ENCODE results near the gene ARHGEF10L. TPM values are rescaled to one million over a fixed set of nuclear protein-coding genes. Genes with fewer than 3 reads are reported as not detected.

ARHGEF10L gene
- total RNA-seq, 1 donor from 2014 or later = 24.0 TPM

DNA sequence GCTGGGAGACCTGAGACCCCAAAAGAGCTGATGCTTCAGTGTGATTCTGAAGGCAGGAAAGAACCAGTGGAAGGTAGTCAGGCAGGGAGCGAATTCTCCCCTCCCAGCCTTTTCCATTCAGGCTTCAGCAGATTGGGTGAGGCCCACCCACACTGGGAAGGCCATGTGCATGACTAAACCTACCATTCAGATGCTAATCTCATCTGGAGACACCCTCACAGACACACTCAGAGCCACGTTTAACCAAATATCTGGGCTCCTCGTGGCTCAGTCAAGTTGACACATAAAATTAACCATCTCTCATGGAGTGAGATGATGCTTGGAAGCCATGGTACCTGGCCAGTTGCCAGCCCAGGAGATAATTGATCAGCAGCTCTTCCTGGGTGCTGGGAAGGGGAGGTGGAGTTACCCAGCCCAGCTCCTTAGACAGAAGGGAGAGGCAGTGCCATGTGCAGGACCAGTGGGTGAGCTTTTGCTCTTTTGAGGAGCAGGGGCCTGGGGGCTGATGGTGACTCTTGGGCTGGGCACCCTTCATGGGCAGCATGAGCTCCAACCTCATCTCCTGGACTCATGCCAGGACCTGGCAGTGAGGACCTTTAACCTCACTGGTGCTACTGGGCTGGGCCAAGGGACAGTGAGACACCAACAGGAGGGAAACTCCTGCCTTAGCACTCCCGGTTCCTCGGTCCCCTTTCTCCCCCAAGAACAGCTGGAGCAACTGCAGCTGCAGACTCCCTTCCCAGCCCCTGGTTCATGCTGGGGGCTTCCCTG lies 126.6 kb downstream of the ARHGEF10L start:
- TF ChIP-seq, protein P1, sequence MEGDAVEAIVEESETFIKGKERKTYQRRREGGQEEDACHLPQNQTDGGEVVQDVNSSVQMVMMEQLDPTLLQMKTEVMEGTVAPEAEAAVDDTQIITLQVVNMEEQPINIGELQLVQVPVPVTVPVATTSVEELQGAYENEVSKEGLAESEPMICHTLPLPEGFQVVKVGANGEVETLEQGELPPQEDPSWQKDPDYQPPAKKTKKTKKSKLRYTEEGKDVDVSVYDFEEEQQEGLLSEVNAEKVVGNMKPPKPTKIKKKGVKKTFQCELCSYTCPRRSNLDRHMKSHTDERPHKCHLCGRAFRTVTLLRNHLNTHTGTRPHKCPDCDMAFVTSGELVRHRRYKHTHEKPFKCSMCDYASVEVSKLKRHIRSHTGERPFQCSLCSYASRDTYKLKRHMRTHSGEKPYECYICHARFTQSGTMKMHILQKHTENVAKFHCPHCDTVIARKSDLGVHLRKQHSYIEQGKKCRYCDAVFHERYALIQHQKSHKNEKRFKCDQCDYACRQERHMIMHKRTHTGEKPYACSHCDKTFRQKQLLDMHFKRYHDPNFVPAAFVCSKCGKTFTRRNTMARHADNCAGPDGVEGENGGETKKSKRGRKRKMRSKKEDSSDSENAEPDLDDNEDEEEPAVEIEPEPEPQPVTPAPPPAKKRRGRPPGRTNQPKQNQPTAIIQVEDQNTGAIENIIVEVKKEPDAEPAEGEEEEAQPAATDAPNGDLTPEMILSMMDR (IDR thresholded peaks at IDR 0.05) = no peak
- H3K4me3 Mint-ChIP-seq (ENCODE audit: unreplicated experiment) = no peak overlapping the region
- no peak for DNase-seq (ENCODE audit: extremely low spot score, unreplicated experiment)
- peaks cover 8% of the 10 kb centered on the region for H3K4me1 Mint-ChIP-seq (ENCODE audit: unreplicated experiment)
- H3K27ac Mint-ChIP-seq (ENCODE audit: unreplicated experiment) = no peak overlapping the region
- H3K36me3 Mint-ChIP-seq (ENCODE audit: unreplicated experiment) = peaks cover 6% of the 10 kb centered on the region
- H3K9me3 Mint-ChIP-seq (ENCODE audit: unreplicated experiment) = no peaks in the 10 kb centered on the region
- H3K27me3 Mint-ChIP-seq (ENCODE audit: unreplicated experiment) = no peaks in the 10 kb centered on the region

DNA sequence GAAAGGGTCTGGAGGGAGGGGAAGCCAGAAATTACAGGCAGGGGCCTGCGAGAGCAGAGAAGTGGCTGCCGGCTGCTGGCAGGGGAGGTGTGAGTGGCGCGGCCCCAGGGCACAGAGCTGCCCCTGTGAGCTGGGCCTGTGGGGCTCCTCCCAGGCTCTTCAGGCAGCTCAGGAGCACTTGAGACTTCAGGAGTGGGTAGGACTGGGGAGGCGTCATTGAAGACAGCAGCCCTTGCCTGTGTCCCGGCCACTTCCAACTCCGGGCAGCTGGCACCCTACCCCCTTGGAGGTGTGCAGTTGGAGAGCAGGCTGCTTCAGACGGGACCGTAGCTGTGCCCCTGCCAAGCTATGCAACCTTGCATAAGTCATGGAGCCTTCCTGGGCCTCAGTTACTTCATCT lies 128.1 kb downstream of the ARHGEF10L start:
- no peak for DNase-seq (ENCODE audit: extremely low spot score, unreplicated experiment)
- Mint-ChIP-seq H3K4me1 (ENCODE audit: unreplicated experiment) (peaks cover 8% of the 10 kb centered on the region), H3K27ac (ENCODE audit: unreplicated experiment) (no peak overlapping the region), H3K36me3 (ENCODE audit: unreplicated experiment) (peaks cover 6% of the 10 kb centered on the region), H3K27me3 (ENCODE audit: unreplicated experiment) (no peaks in the 10 kb centered on the region), H3K4me3 (ENCODE audit: unreplicated experiment) (no peak overlapping the region), H3K9me3 (ENCODE audit: unreplicated experiment) (no peaks in the 10 kb centered on the region)
- TF ChIP-seq, protein P1 (IDR thresholded peaks at IDR 0.05) = no peak

DNA sequence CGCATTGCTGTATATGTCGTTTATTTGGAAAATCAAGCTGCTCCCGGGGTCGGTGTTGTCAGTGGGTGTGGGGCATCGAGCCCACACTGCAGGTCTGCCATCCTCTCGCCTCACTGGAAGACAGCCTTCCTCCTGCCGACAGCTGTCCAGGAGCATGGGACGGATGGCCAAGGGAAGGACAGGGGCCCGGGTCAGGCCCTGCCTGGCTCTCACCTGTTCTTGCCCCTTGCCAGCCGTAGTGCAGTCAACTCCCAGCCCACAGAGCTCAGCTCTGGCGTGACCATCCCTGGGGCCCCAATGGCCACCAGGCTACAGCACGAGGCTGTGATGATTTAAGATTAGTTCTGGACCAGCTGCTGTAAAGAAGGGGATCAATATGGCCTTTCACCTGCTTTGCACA lies 128.7 kb downstream of the ARHGEF10L start:
- H3K27me3 Mint-ChIP-seq (ENCODE audit: unreplicated experiment) = no peaks in the 10 kb centered on the region

DNA sequence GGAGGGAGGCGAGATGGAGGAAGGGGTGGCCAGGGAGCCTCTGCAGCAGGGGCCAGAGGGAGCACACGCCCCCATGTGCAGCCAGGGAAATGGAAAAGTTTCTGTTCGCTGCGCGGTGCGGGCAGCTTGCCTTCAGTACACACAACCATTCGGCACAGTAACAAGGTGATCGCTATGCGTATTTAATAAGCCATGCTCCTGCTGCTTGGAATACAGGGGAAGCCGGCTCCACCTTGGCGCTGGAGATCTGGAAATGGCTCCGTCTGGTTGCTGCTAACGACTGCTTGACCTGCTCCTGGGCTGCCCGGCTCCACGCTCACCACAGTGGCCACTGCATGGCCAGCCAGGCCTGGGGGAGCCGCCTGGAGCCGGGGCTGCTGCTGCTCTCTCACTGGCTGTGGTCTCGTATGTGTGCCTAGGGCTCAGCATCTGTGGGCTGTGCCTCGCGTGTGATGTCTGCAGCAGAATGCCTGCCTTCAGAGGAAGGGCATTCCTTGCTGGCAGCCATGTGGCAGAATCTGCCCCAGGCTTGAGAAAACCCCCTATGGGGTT lies 129.2 kb downstream of the ARHGEF10L start:
- DNase-seq (ENCODE audit: extremely low spot score, unreplicated experiment) = no peak

More for the DNA sequence above, 128.7 kb downstream of the ARHGEF10L start:
- DNase-seq (ENCODE audit: extremely low spot score, unreplicated experiment) = no peak
- Mint-ChIP-seq H3K4me1 (ENCODE audit: unreplicated experiment) (peaks cover 10% of the 10 kb centered on the region), H3K36me3 (ENCODE audit: unreplicated experiment) (peaks cover 6% of the 10 kb centered on the region), H3K9me3 (ENCODE audit: unreplicated experiment) (no peaks in the 10 kb centered on the region), H3K27ac (ENCODE audit: unreplicated experiment) (no peak overlapping the region), H3K4me3 (ENCODE audit: unreplicated experiment) (no peak overlapping the region)
- TF ChIP-seq, protein P1 (IDR thresholded peaks at IDR 0.05) = no peak

DNA sequence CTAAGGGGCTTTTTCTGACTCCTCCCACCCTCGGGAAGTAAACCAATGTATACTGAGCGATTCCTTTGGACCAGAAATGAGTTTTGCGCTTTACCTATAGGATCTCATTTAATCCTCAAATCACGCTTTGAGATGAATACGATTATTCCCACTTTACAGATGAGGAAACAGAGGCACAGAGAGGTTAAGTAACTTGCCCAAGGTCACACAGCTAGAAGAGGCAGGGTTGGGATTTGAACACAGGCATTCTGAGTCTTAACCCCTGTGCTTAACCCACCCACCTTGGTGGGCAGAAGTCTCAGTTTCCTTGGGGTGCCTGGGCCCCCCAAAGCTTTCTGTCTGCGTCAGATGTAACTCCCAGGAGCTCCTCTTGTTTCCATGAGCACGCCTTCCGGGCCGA lies 129.8 kb downstream of the ARHGEF10L start:
- H3K36me3 Mint-ChIP-seq (ENCODE audit: unreplicated experiment) = peaks cover 6% of the 10 kb centered on the region

More for the DNA sequence above, 129.2 kb downstream of the ARHGEF10L start:
- Mint-ChIP-seq H3K4me3 (ENCODE audit: unreplicated experiment) (no peak overlapping the region), H3K36me3 (ENCODE audit: unreplicated experiment) (peaks cover 6% of the 10 kb centered on the region), H3K27ac (ENCODE audit: unreplicated experiment) (no peak overlapping the region), H3K27me3 (ENCODE audit: unreplicated experiment) (no peaks in the 10 kb centered on the region), H3K4me1 (ENCODE audit: unreplicated experiment) (peaks cover 11% of the 10 kb centered on the region), H3K9me3 (ENCODE audit: unreplicated experiment) (no peaks in the 10 kb centered on the region)
- TF ChIP-seq, protein P1 (IDR thresholded peaks at IDR 0.05) = no peak

More for the DNA sequence above, 129.8 kb downstream of the ARHGEF10L start:
- Mint-ChIP-seq H3K4me1 (ENCODE audit: unreplicated experiment) (peaks cover 11% of the 10 kb centered on the region), H3K9me3 (ENCODE audit: unreplicated experiment) (no peaks in the 10 kb centered on the region), H3K4me3 (ENCODE audit: unreplicated experiment) (no peak overlapping the region), H3K27me3 (ENCODE audit: unreplicated experiment) (no peaks in the 10 kb centered on the region), H3K27ac (ENCODE audit: unreplicated experiment) (no peak overlapping the region)
- DNase-seq (ENCODE audit: extremely low spot score, unreplicated experiment) = no peak
- TF ChIP-seq, protein P1 (IDR thresholded peaks at IDR 0.05) = no peak

Data from osteocyte (in vitro differentiated cells).